Progenitor cell of endocrine pancreas (in vitro differentiated cells): ENCODE measurements around the gene C12orf75. TPM values are rescaled to one million over a fixed set of nuclear protein-coding genes. Genes with fewer than 3 reads are reported as not detected.
"Not testable (repeated sequence)": the region's sequence is repeated elsewhere in the genome, so short reads cannot be mapped to it uniquely, and the experiment has no call there.

Source experiments
- DNase-seq: peaks from one replicate; pipeline ENCODE4 v3.0.0; 2021; ENCODE audit warnings: low spot score; ENCODE audit not compliant: unreplicated experiment
- H3K27ac Mint-ChIP-seq: 2 replicates; pipeline ENCODE4 v1.8.0; 2021; ENCODE audit warnings: mild to moderate bottlenecking, moderate library complexity, mixed read lengths
- H3K27me3 Mint-ChIP-seq: 2 replicates; pipeline ENCODE4 v1.8.0; 2021; ENCODE audit warnings: mixed read lengths
- H3K36me3 Mint-ChIP-seq: 2 replicates; pipeline ENCODE4 v1.8.0; 2022; ENCODE audit warnings: mixed read lengths; ENCODE audit not compliant: insufficient read depth
- H3K4me1 Mint-ChIP-seq: 2 replicates; pipeline ENCODE4 v1.8.0; 2021; ENCODE audit warnings: low read depth, mixed read lengths
- H3K4me3 Mint-ChIP-seq: 2 replicates; pipeline ENCODE4 v1.8.0; 2021; ENCODE audit warnings: low read depth, mild to moderate bottlenecking, moderate library complexity, mixed read lengths
- H3K9me3 Mint-ChIP-seq: 2 replicates; pipeline ENCODE4 v1.8.0; 2021; ENCODE audit warnings: low read depth, mixed read lengths
- total RNA-seq: library from RNA; stranded (reverse); gene quantifications from 2 replicates; pipeline ENCODE4 v1.2.1, GENCODE V29; 2021
- TF ChIP-seq, protein P1 (sequence below): fragments of 200-600 bp; sonication (generic); IDR thresholded peaks from one replicate; pipeline ENCODE4 v1.5.0; 2021; ENCODE audit warnings: antibody characterized with exemption, mild to moderate bottlenecking; ENCODE audit not compliant: unreplicated experiment

C12orf75 gene
- total RNA-seq, 1 donor from 2014 or later, result 228 TPM

DNA sequence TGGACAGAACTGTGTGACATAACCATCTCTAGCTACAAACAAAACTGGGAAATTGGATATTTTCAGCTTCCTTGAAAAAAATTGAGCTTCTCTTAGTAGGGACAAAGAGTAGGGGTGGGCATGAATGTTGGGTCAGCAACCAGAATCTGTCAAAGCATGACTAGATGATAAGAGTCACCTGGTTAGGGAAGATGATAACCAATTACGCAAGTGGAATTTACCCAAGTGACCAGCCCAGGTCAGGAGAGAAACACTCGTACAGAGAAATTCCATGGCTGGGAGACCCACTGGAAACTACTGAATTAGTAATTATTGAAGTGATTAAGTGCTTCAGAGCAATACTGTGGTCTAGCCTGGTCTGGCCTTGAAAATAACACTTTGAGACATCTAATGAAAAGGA is 36.3 kb upstream of the C12orf75 start:
- Mint-ChIP-seq H3K27me3 (no peaks in the 10 kb centered on the region), H3K36me3 (peaks cover 4% of the 10 kb centered on the region), H3K4me3 (no peak overlapping the region), H3K4me1 (peaks cover 29% of the 10 kb centered on the region), H3K9me3 (peaks cover 12% of the 10 kb centered on the region), H3K27ac (no peak overlapping the region)
- DNase-seq, result no peak
- TF ChIP-seq, protein P1, sequence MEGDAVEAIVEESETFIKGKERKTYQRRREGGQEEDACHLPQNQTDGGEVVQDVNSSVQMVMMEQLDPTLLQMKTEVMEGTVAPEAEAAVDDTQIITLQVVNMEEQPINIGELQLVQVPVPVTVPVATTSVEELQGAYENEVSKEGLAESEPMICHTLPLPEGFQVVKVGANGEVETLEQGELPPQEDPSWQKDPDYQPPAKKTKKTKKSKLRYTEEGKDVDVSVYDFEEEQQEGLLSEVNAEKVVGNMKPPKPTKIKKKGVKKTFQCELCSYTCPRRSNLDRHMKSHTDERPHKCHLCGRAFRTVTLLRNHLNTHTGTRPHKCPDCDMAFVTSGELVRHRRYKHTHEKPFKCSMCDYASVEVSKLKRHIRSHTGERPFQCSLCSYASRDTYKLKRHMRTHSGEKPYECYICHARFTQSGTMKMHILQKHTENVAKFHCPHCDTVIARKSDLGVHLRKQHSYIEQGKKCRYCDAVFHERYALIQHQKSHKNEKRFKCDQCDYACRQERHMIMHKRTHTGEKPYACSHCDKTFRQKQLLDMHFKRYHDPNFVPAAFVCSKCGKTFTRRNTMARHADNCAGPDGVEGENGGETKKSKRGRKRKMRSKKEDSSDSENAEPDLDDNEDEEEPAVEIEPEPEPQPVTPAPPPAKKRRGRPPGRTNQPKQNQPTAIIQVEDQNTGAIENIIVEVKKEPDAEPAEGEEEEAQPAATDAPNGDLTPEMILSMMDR, result no peak

DNA sequence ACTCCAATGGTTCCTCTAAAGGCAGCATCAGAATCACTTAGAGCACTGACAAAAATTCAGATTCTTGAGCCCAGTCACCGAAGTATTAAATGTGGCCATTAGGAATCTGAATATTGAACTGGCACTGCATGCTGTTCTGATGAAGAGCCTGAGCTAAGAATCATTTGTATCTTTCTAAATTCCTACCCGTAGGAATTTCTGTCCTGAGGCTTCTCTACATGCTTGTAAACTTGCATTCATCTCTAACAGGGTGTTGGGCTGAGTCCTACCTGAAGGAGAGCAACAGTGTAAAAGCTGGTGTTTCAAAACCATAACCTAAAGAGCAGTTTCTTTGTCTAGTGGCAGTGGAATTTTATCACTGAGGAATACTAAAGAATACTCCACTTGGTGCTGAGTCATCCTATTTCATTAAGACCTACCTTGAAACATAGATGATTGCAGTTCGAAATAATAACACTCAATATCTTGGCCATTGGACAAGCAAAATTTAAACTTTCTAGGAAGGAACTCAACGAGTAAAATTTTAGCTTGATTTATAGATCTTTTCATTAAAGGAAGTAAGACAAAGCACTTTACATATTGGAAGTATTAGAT is 35.5 kb upstream of the C12orf75 start:
- H3K27ac Mint-ChIP-seq, result peak overlapping the region; percentile 41
- no peak overlapping the region for H3K4me3 Mint-ChIP-seq
- peaks cover 29% of the 10 kb centered on the region for H3K4me1 Mint-ChIP-seq
- no peak for DNase-seq
- no peaks in the 10 kb centered on the region for H3K27me3 Mint-ChIP-seq
- peaks cover 10% of the 10 kb centered on the region for H3K36me3 Mint-ChIP-seq
- peaks cover 18% of the 10 kb centered on the region for H3K9me3 Mint-ChIP-seq
- TF ChIP-seq, protein P1, result no peak

DNA sequence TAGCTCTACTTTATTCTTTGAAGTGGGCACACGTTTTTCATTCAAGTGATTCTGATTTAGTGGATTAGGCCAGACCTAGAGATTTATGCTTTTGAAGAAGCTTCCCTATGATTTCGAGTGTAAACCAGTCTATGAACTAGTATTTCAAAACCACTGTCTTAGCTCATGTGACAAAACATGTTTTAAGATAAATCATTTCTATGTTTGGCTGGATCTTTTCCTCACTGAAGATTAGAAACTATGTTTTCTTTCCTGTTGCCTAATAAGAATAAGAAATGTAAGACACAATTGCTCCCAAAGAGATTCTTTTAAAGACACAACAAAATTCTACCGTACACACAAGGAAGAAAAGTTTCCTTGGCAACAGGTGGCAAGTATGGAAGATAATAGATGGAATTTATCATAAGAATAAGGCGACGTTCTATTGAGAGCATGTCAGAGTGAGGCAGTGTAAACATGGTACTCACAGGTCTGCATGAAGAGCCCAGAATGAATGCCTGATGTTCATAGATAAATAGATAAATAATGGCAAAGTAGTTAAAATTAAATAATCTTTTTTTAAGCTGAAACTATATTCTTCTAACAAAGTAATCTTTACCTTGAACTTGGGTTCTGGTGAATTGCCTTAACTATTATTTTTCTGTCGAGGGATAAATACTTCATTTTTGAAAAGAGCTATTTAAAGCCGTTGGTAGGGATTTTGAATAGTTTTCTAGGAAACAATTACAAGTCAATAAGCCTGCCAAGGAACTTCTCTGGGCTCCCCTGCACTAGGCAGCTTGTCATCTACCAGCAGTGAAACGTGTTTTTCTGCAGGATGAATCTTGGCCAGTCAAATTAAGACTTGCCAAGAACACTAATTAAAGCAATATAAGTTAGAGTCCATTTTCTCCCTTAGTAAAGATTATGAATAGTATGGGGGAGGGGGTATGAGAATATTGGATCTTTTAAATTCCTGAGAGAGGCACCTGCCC is 34.1 kb upstream of the C12orf75 start:
- Mint-ChIP-seq H3K4me3 (no peak overlapping the region), H3K27ac (peak overlapping the region; percentile 23), H3K36me3 (peaks cover 16% of the 10 kb centered on the region)

DNA sequence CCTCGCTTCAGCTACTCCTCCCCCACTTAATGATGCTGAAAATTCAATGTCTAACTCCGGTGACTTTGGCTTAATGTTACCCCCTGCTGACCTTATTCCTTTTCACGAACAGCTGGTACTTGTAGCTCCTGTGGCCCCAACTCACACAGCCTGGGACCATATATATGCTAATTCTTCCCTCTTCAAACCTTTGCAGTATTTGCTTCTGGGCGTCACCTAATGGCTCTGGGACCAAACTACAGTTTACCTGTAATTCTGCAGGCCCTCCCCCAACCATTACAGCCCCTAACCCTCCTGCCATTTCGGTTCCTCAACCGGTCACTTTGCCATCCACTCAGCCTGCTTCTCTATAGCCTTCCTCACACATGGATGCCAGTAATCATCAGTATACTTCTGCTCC is 29.6 kb upstream of the C12orf75 start:
- TF ChIP-seq, protein P1, result no peak
- no peak for DNase-seq
- Mint-ChIP-seq H3K9me3 (peaks cover 48% of the 10 kb centered on the region), H3K27ac (no peak overlapping the region), H3K4me1 (peaks cover 10% of the 10 kb centered on the region), H3K4me3 (no peak overlapping the region), H3K27me3 (no peaks in the 10 kb centered on the region), H3K36me3 (peaks cover 24% of the 10 kb centered on the region)

More for the DNA sequence above, 34.1 kb upstream of the C12orf75 start:
- peaks cover 28% of the 10 kb centered on the region for H3K4me1 Mint-ChIP-seq
- peaks cover 28% of the 10 kb centered on the region for H3K9me3 Mint-ChIP-seq
- TF ChIP-seq, protein P1, result no peak
- no peak for DNase-seq
- no peaks in the 10 kb centered on the region for H3K27me3 Mint-ChIP-seq

DNA sequence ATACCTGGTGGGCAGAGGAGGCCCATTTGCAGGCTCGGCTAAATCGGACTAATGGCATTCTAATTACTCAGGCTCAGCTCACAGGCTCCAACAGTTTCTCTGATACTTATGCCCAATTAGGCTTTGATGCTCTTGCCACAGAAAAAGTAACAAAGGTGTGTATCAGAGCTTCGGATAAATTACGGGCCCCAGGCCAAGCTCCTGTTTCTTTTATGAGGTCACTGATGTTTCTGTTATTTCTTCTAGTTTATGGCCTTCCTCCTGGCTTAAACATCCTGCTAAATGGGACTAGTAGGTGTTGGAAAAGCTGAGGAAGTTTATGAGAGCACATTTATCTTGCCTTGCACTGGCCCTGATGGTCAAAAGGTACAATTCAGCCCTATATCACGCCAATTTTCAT is 28.8 kb upstream of the C12orf75 start:
- H3K36me3 Mint-ChIP-seq, result peaks cover 27% of the 10 kb centered on the region
- H3K27ac Mint-ChIP-seq, result no peak overlapping the region
- H3K27me3 Mint-ChIP-seq, result no peaks in the 10 kb centered on the region
- H3K4me1 Mint-ChIP-seq, result peaks cover 3% of the 10 kb centered on the region
- H3K9me3 Mint-ChIP-seq, result peaks cover 48% of the 10 kb centered on the region
- H3K4me3 Mint-ChIP-seq, result no peak overlapping the region
- DNase-seq, result no peak
- TF ChIP-seq, protein P1, result no peak

DNA sequence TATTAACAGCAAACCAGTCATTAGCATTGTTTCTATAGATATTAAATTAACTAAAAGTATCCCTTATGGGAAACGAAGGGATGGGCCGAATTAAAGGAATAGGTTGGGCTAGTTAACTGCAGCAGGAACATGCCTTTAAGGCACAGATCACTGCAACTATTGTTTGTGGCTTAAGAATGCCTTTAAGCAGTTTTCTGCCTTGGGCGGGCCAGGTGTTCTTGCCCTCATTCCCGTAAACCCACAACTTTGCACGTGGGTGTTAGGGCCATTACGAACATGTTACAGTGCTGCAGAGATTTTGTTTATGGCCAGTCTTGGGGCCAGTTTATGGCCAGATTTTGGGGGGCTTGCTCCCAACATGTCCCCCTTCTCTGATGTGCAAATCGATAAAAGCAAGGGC is 27.5 kb upstream of the C12orf75 start:
- H3K4me3 Mint-ChIP-seq, DNase-seq, H3K27me3 Mint-ChIP-seq, H3K27ac Mint-ChIP-seq, H3K4me1 Mint-ChIP-seq: not testable (repeated sequence)
- H3K9me3 Mint-ChIP-seq, result peaks cover 44% of the 10 kb centered on the region
- H3K36me3 Mint-ChIP-seq, result peaks cover 26% of the 10 kb centered on the region

DNA sequence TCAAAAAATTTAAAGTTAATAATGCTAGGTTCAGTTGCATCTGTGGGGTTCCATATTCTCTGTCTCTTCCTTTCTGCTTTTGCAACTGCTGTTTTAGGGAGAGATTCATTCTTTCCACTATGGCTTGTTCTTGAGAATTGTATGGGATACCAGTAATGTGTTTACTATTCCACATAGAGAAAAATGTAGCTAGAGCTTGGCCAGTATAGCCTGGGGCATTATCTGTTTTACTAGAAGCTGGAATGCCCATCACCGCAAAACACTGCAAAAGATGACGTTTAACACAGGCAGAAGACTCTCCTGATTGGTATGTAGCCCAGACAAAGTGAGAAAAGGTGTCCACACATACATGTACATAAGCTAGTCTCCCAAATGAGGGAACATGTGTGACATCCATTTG is 25.9 kb upstream of the C12orf75 start:
- Mint-ChIP-seq H3K36me3 (peaks cover 27% of the 10 kb centered on the region), H3K9me3 (peaks cover 48% of the 10 kb centered on the region)
- not testable (repeated sequence) for H3K4me1 Mint-ChIP-seq, DNase-seq, H3K27ac Mint-ChIP-seq, H3K27me3 Mint-ChIP-seq, H3K4me3 Mint-ChIP-seq

DNA sequence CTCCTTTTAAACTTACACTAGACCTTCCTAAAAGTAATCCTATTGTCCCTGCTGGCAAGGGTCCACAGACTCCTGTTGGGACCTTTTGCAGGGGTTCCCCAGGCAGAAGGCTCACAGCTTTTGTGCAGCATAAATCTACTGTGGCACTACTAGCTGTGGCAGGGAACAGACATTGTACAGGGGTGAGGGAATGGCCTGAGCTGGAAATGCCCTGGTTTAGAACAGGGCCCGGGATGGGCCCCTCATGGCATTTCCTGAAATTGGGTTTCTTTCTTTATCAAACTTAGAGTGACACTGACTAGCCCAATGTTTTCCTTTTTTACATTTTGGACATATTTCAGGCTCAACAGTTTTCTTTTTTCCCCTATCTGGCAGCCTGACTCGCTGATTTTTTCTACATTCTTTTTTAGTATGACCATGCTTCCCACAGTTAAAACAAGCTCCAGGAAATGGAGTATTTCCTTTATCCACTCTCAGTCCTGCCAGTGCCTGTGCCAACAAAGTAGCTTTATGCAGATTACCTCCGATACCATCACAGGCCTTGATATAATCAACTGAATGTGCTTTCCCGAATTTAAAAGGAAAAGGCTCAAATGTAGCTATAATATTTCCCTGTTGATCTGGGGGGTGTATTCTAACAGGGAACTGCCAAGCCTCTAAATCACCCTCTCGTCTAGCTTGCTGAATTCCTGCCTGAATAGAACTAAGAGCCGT is 22.7 kb upstream of the C12orf75 start:
- not testable (repeated sequence) for H3K4me1 Mint-ChIP-seq, H3K27ac Mint-ChIP-seq, H3K4me3 Mint-ChIP-seq, DNase-seq, H3K27me3 Mint-ChIP-seq
- Mint-ChIP-seq H3K9me3 (peaks cover 49% of the 10 kb centered on the region), H3K36me3 (peaks cover 29% of the 10 kb centered on the region)
